ENCODE results near the gene EML2. TPM values are rescaled to one million over a fixed set of nuclear protein-coding genes. Genes with fewer than 3 reads are reported as not detected.

The EML2 gene
- total RNA-seq, 2 donors from 2014 or later = 21.7 to 34.8 TPM

- Histone ChIP-seq H3K9me3 (no peaks in the 10 kb centered on the region), H3K27me3 (replicated peaks; ENCODE audit: insufficient read depth) (no peaks in the 10 kb centered on the region), H3K36me3 (no peaks in the 10 kb centered on the region), H3K27ac (no peak overlapping the region), H3K4me3 (no peak overlapping the region), H3K4me1 (ENCODE audit: control insufficient read depth in 1 of 2, low read depth in 2 of 2) (no peaks in the 10 kb centered on the region)
- no peak for TF ChIP-seq CTCF (IDR thresholded peaks at IDR 0.05)
- ATAC-seq (ENCODE audit: insufficient number of reproducible peaks, low FRiP score, low read depth) = no peak
- DNase-seq (ENCODE audit: low spot score) = no peak
These were observed 64.0 kb downstream of the EML2 start for GRCh38 chr19:45575216-45575615.

- no peak overlapping the region for H3K27ac ChIP-seq
- no peaks in the 10 kb centered on the region for H3K27me3 ChIP-seq (replicated peaks; ENCODE audit: insufficient read depth)
- DNase-seq (ENCODE audit: low spot score) (no peak), ATAC-seq (ENCODE audit: insufficient number of reproducible peaks, low FRiP score, low read depth) (no peak)
- H3K4me1 ChIP-seq (ENCODE audit: control insufficient read depth in 1 of 2, low read depth in 2 of 2) = peaks cover 0 to 6% of the 10 kb centered on the region in 2 donors
- no peaks in the 10 kb centered on the region for H3K9me3 ChIP-seq
- no peak for TF ChIP-seq CTCF (IDR thresholded peaks at IDR 0.05)
- no peaks in the 10 kb centered on the region for H3K36me3 ChIP-seq
- H3K4me3 ChIP-seq = no peak overlapping the region
These were observed 64.7 kb downstream of the EML2 start for GRCh38 chr19:45574526-45574925.

GRCh38 chr19:45571457-45572220 lies 67.6 kb downstream of the EML2 start:
- DNase-seq (ENCODE audit: low spot score) (no peak), ATAC-seq (ENCODE audit: insufficient number of reproducible peaks, low FRiP score, low read depth) (no peak)
- Histone ChIP-seq H3K9me3 (no peaks in the 10 kb centered on the region), H3K4me1 (ENCODE audit: control insufficient read depth in 1 of 2, low read depth in 2 of 2) (peaks cover 0 to 13% of the 10 kb centered on the region in 2 donors), H3K27ac (no peak overlapping the region), H3K27me3 (replicated peaks; ENCODE audit: insufficient read depth) (no peaks in the 10 kb centered on the region), H3K36me3 (no peaks in the 10 kb centered on the region), H3K4me3 (no peak overlapping the region)
- TF ChIP-seq CTCF (IDR thresholded peaks at IDR 0.05) = no peak

GRCh38 chr19:45569619-45570421 lies 69.4 kb downstream of the EML2 start:
- DNase-seq (ENCODE audit: low spot score) = no peak
- peak; percentile 62 for TF ChIP-seq CTCF (IDR thresholded peaks at IDR 0.05)
- Histone ChIP-seq H3K27me3 (replicated peaks; ENCODE audit: insufficient read depth) (no peaks in the 10 kb centered on the region), H3K4me1 (ENCODE audit: control insufficient read depth in 1 of 2, low read depth in 2 of 2) (peaks cover 0 to 13% of the 10 kb centered on the region in 2 donors), H3K36me3 (no peaks in the 10 kb centered on the region), H3K9me3 (no peaks in the 10 kb centered on the region), H3K4me3 (no peak overlapping the region), H3K27ac (peak overlapping the region in 1 of 2 donors; percentile 39)
- ATAC-seq (ENCODE audit: insufficient number of reproducible peaks, low FRiP score, low read depth) = no peak

- Histone ChIP-seq H3K27ac (no peak overlapping the region), H3K4me1 (ENCODE audit: control insufficient read depth in 1 of 2, low read depth in 2 of 2) (peaks cover 0 to 13% of the 10 kb centered on the region in 2 donors), H3K4me3 (no peak overlapping the region), H3K9me3 (no peaks in the 10 kb centered on the region), H3K36me3 (no peaks in the 10 kb centered on the region), H3K27me3 (replicated peaks; ENCODE audit: insufficient read depth) (no peaks in the 10 kb centered on the region)
- no peak for TF ChIP-seq CTCF (IDR thresholded peaks at IDR 0.05)
- DNase-seq (ENCODE audit: low spot score) (no peak), ATAC-seq (ENCODE audit: insufficient number of reproducible peaks, low FRiP score, low read depth) (peak; percentile 50)
These were observed 70.5 kb downstream of the EML2 start for GRCh38 chr19:45568732-45569131.
